ENCODE results near the gene MMP25.

DNA sequence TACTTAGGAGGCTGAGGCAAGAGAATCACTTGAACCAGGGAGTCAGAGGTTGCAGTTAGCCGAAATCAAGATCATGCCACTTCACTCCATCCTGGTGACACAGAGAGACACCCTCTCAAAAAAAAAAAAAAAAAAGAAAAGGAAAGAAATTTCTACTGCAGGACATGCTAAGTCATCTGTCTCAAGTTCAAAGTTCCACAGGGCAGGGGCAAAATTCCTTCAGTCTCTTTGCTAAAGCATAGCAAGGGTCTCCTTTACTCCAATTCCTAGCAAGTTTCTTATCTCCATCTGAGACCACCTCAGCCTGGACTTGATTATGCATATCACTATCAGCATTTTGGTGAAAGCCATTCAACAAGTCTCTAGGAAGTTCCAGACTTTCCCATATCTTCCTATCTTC lies 38.1 kb downstream of the MMP25 start:
- TF ChIP-seq CTCF (optimal IDR thresholded peaks at IDR 0.05 in 1 of 3, IDR thresholded peaks at IDR 0.05 in 1 of 3, conservative IDR thresholded peaks at IDR 0.05 in 1 of 3; ENCODE audit: extremely low read depth in 1 of 3, insufficient read depth in 2 of 3, low read length in 3 of 3) (no peak), EZH2 (IDR thresholded peaks at IDR 0.05; ENCODE audit: low read length) (no peak)

All from keratinocyte (primary cell).